WTC11 (cell line): Measurements from ENCODE around the gene CCDC61.

Experiments
- IRF2 ChIP-seq: sonication (generic); formaldehyde crosslinking; IDR thresholded peaks from 2 replicates; pipeline ENCODE4 v1.8.0; 2022; ENCODE audit warnings: low read depth, missing genetic modification reagents, borderline replicate concordance
- KAT7 ChIP-seq: sonication (generic); formaldehyde crosslinking; IDR thresholded peaks from 2 replicates; pipeline ENCODE4 v1.8.1; 2023; ENCODE audit warnings: missing genetic modification reagents, mild to moderate bottlenecking, borderline replicate concordance
- RELA ChIP-seq: sonication (generic); formaldehyde crosslinking; IDR thresholded peaks from 2 replicates; pipeline ENCODE4 v1.8.1; 2022; ENCODE audit warnings: missing genetic modification reagents, mild to moderate bottlenecking, borderline replicate concordance
- TF ChIP-seq, protein P1 (sequence below): fragments of 200-600 bp; IDR thresholded peaks from 2 replicates; pipeline ENCODE4 v1.8.0; 2022; ENCODE audit warnings: antibody characterized with exemption
- TF ChIP-seq, protein P2 (sequence below): sonication (generic); formaldehyde crosslinking; IDR thresholded peaks from 2 replicates; pipeline ENCODE4 v1.8.0; 2023; ENCODE audit warnings: mild to moderate bottlenecking, missing genetic modification reagents
- TF ChIP-seq, protein P3 (sequence below): sonication (generic); formaldehyde crosslinking; IDR thresholded peaks from 2 replicates; pipeline ENCODE4 v1.8.1; 2023; ENCODE audit warnings: mild to moderate bottlenecking, missing genetic modification reagents, moderate library complexity

DNA sequence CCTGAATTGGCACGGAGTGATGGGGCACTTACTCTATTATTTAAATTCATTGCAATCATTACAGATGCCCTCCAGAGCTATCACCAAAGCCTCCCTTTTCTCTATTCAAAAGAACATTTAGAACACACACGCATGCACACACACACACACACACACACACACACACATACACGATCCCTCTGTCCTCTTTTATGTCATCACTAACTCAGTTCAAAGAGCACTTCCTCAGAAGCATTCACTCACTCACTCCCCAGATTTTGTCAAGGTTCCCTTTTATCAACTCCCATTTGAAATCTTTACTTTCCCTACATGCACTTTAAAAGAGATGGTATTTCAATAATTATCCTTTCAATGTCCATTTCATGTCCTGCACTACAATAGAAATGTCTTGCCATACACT is 67.9 kb downstream of the CCDC61 start:
- TF ChIP-seq, protein P1, sequence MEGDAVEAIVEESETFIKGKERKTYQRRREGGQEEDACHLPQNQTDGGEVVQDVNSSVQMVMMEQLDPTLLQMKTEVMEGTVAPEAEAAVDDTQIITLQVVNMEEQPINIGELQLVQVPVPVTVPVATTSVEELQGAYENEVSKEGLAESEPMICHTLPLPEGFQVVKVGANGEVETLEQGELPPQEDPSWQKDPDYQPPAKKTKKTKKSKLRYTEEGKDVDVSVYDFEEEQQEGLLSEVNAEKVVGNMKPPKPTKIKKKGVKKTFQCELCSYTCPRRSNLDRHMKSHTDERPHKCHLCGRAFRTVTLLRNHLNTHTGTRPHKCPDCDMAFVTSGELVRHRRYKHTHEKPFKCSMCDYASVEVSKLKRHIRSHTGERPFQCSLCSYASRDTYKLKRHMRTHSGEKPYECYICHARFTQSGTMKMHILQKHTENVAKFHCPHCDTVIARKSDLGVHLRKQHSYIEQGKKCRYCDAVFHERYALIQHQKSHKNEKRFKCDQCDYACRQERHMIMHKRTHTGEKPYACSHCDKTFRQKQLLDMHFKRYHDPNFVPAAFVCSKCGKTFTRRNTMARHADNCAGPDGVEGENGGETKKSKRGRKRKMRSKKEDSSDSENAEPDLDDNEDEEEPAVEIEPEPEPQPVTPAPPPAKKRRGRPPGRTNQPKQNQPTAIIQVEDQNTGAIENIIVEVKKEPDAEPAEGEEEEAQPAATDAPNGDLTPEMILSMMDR = no peak
- TF ChIP-seq, protein P2, sequence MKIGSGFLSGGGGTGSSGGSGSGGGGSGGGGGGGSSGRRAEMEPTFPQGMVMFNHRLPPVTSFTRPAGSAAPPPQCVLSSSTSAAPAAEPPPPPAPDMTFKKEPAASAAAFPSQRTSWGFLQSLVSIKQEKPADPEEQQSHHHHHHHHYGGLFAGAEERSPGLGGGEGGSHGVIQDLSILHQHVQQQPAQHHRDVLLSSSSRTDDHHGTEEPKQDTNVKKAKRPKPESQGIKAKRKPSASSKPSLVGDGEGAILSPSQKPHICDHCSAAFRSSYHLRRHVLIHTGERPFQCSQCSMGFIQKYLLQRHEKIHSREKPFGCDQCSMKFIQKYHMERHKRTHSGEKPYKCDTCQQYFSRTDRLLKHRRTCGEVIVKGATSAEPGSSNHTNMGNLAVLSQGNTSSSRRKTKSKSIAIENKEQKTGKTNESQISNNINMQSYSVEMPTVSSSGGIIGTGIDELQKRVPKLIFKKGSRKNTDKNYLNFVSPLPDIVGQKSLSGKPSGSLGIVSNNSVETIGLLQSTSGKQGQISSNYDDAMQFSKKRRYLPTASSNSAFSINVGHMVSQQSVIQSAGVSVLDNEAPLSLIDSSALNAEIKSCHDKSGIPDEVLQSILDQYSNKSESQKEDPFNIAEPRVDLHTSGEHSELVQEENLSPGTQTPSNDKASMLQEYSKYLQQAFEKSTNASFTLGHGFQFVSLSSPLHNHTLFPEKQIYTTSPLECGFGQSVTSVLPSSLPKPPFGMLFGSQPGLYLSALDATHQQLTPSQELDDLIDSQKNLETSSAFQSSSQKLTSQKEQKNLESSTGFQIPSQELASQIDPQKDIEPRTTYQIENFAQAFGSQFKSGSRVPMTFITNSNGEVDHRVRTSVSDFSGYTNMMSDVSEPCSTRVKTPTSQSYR (CRISPR knock-in tag) = no peak
- TF ChIP-seq, protein P3, sequence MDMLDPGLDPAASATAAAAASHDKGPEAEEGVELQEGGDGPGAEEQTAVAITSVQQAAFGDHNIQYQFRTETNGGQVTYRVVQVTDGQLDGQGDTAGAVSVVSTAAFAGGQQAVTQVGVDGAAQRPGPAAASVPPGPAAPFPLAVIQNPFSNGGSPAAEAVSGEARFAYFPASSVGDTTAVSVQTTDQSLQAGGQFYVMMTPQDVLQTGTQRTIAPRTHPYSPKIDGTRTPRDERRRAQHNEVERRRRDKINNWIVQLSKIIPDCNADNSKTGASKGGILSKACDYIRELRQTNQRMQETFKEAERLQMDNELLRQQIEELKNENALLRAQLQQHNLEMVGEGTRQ = no peak
- TF ChIP-seq KAT7 (CRISPR knock-in tag) = no peak
- TF ChIP-seq RELA (CRISPR knock-in tag) = no peak
- TF ChIP-seq IRF2 = no peak
